Measurements from ENCODE around the gene NUP58. TPM values are rescaled to one million over a fixed set of nuclear protein-coding genes. Genes with fewer than 3 reads are reported as not detected.

NUP58 gene
- total RNA-seq, 4 donors from 2014 or later: 33.0 to 142 (median 84.2) TPM

- H3K27ac ChIP-seq: no peak overlapping the region
- WGBS, 2 donors (ENCODE audit: low coverage in 1 of 2): 93 to 100% methylated on average over 3 of the region's 3 CpGs
- no peak for TF ChIP-seq EP300 (IDR thresholded peaks at IDR 0.05; ENCODE audit: low read depth)
- TF ChIP-seq POLR2A (IDR thresholded peaks at IDR 0.05): no peak
- TF ChIP-seq POLR2AphosphoS5 (IDR thresholded peaks at IDR 0.05): no peak
- TF ChIP-seq CTCF (IDR thresholded peaks at IDR 0.05): no peak
- DNase-seq: no peak
- H3K9me3 ChIP-seq: no peaks in the 10 kb centered on the region
- intact Hi-C loops (cut with DNase I; ENCODE audit: low total_unique reads): no loop called here
- no peaks in the 10 kb centered on the region for H3K36me3 ChIP-seq
- H3K27me3 ChIP-seq: peaks cover 42% of the 10 kb centered on the region
- in situ Hi-C loops (cut with MboI; ENCODE audit: low pct_ligation_motif_present in 1 of 4, low pct_unique_long_range_greater_than_20kb in 1 of 4, low sequenced_read_pairs in 3 of 4): loop anchor here in 1 of 4 donors (25.0 kb wide), 1 partner anchor 892 kb away; no protein-coding TSS in a partner anchor
- no peaks in the 10 kb centered on the region for H3K4me1 ChIP-seq
- no peak overlapping the region for H3K4me3 ChIP-seq
Measured at GRCh38 chr13:25295228-25295627, 6.2 kb upstream of the NUP58 start.

GRCh38 chr13:25295701-25296100, 5.7 kb upstream of the NUP58 start:
- WGBS, 2 donors (ENCODE audit: low coverage in 1 of 2): 83 to 89% methylated on average over 2 to 3 of the region's 3 CpGs
- Histone ChIP-seq H3K27me3 (peaks cover 37% of the 10 kb centered on the region), H3K4me1 (peaks cover 0 to 1% (median under 1%) of the 10 kb centered on the region in 4 donors), H3K4me3 (no peak overlapping the region), H3K36me3 (no peaks in the 10 kb centered on the region), H3K9me3 (no peaks in the 10 kb centered on the region), H3K27ac (no peak overlapping the region)
- in situ Hi-C loops (cut with MboI; ENCODE audit: low pct_ligation_motif_present in 1 of 4, low pct_unique_long_range_greater_than_20kb in 1 of 4, low sequenced_read_pairs in 3 of 4) (loop anchor here in 1 of 4 donors (25.0 kb wide), 1 partner anchor 892 kb away; no protein-coding TSS in a partner anchor), intact Hi-C loops (cut with DNase I; ENCODE audit: low total_unique reads) (no loop called here)
- DNase-seq: no peak
- no peak for TF ChIP-seq POLR2A (IDR thresholded peaks at IDR 0.05)
- TF ChIP-seq CTCF (IDR thresholded peaks at IDR 0.05): no peak
- TF ChIP-seq POLR2AphosphoS5 (IDR thresholded peaks at IDR 0.05): no peak
- TF ChIP-seq EP300 (IDR thresholded peaks at IDR 0.05; ENCODE audit: low read depth): no peak

GRCh38 chr13:25300861-25301346, 521 bp upstream of the NUP58 start:
- H3K4me1 ChIP-seq: peaks cover 0 to 27% (median 13%) of the 10 kb centered on the region in 4 donors
- no peaks in the 10 kb centered on the region for H3K36me3 ChIP-seq
- peak overlapping the region; percentile 91 to 96 (median 94) for H3K27ac ChIP-seq
- H3K27me3 ChIP-seq: peaks cover 21% of the 10 kb centered on the region
- intact Hi-C loops (cut with DNase I; ENCODE audit: low total_unique reads): loop anchor here (10.0 kb wide), 1 partner anchor 786 kb away; the partner anchor contains the start of gene PARP4
- WGBS, 2 donors (ENCODE audit: low coverage in 1 of 2): 40% methylated on average over 29 of the region's 33 CpGs; no CpG with 5 or more reads in 1 of the 2 donors
- in situ Hi-C loops (cut with MboI; ENCODE audit: low pct_ligation_motif_present in 1 of 4, low pct_unique_long_range_greater_than_20kb in 1 of 4, low sequenced_read_pairs in 3 of 4): no loop called here
- TF ChIP-seq POLR2A (IDR thresholded peaks at IDR 0.05): no peak
- TF ChIP-seq CTCF (IDR thresholded peaks at IDR 0.05): no peak
- TF ChIP-seq POLR2AphosphoS5 (IDR thresholded peaks at IDR 0.05): no peak
- TF ChIP-seq EP300 (IDR thresholded peaks at IDR 0.05; ENCODE audit: low read depth): no peak
- peak; percentile 16 for DNase-seq
- peak overlapping the region; percentile 41 to 84 (median 75) for H3K4me3 ChIP-seq
- no peaks in the 10 kb centered on the region for H3K9me3 ChIP-seq

- no peaks in the 10 kb centered on the region for H3K9me3 ChIP-seq
- no peaks in the 10 kb centered on the region for H3K36me3 ChIP-seq
- peak overlapping the region; percentile 68 to 88 (median 83) for H3K4me3 ChIP-seq
- in situ Hi-C loops (cut with MboI; ENCODE audit: low pct_ligation_motif_present in 1 of 4, low pct_unique_long_range_greater_than_20kb in 1 of 4, low sequenced_read_pairs in 3 of 4): no loop called here
- H3K27me3 ChIP-seq: peaks cover 9% of the 10 kb centered on the region
- intact Hi-C loops (cut with DNase I; ENCODE audit: low total_unique reads): loop anchor here (10.0 kb wide), 1 partner anchor 787 kb away; the partner anchor contains the start of gene PARP4
- no peak for TF ChIP-seq POLR2AphosphoS5 (IDR thresholded peaks at IDR 0.05)
- no peak for TF ChIP-seq CTCF (IDR thresholded peaks at IDR 0.05)
- no peak for TF ChIP-seq EP300 (IDR thresholded peaks at IDR 0.05; ENCODE audit: low read depth)
- TF ChIP-seq POLR2A (IDR thresholded peaks at IDR 0.05): no peak
- peak overlapping the region; percentile 91 to 96 (median 94) for H3K27ac ChIP-seq
- DNase-seq: no peak
- H3K4me1 ChIP-seq: peaks cover 0 to 27% (median 13%) of the 10 kb centered on the region in 4 donors
- WGBS, 2 donors (ENCODE audit: low coverage in 1 of 2): 1 to 2% methylated on average over 6 to 7 of the region's 7 CpGs
Measured at GRCh38 chr13:25302121-25302520, 696 bp downstream of the NUP58 start.
